ENCODE results near the gene DCC.

Gene DCC, protein sequence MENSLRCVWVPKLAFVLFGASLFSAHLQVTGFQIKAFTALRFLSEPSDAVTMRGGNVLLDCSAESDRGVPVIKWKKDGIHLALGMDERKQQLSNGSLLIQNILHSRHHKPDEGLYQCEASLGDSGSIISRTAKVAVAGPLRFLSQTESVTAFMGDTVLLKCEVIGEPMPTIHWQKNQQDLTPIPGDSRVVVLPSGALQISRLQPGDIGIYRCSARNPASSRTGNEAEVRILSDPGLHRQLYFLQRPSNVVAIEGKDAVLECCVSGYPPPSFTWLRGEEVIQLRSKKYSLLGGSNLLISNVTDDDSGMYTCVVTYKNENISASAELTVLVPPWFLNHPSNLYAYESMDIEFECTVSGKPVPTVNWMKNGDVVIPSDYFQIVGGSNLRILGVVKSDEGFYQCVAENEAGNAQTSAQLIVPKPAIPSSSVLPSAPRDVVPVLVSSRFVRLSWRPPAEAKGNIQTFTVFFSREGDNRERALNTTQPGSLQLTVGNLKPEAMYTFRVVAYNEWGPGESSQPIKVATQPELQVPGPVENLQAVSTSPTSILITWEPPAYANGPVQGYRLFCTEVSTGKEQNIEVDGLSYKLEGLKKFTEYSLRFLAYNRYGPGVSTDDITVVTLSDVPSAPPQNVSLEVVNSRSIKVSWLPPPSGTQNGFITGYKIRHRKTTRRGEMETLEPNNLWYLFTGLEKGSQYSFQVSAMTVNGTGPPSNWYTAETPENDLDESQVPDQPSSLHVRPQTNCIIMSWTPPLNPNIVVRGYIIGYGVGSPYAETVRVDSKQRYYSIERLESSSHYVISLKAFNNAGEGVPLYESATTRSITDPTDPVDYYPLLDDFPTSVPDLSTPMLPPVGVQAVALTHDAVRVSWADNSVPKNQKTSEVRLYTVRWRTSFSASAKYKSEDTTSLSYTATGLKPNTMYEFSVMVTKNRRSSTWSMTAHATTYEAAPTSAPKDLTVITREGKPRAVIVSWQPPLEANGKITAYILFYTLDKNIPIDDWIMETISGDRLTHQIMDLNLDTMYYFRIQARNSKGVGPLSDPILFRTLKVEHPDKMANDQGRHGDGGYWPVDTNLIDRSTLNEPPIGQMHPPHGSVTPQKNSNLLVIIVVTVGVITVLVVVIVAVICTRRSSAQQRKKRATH (N-terminal part only)

DNA sequence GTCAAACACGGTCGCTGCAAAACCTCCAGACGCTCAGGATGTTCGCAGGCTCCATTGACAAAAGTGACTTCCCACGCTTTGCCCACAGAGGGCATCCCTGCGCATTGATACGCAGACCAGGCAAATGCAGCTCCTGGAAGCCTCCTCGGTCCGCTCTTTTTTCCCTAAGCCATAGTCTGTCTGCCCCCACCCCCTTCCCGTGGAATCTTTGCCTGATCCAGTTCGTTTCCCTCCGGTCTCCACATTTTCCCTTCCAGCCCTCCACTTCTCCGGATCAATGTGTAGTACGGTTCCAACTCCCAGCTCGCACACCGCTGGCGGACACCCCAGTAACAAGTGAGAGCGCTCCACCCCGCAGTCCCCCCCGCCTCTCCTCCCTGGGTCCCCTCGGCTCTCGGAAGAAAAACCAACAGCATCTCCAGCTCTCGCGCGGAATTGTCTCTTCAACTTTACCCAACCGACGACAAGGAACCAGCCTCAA lies at the start of gene DCC:
DCC (plus strand) TSS at position 307 of the 481 bp plus-strand sequence. CDS start 591 bp downstream, outside the sequence.
- no peak for DNase-seq (ENCODE audit: low spot score)

DNA sequence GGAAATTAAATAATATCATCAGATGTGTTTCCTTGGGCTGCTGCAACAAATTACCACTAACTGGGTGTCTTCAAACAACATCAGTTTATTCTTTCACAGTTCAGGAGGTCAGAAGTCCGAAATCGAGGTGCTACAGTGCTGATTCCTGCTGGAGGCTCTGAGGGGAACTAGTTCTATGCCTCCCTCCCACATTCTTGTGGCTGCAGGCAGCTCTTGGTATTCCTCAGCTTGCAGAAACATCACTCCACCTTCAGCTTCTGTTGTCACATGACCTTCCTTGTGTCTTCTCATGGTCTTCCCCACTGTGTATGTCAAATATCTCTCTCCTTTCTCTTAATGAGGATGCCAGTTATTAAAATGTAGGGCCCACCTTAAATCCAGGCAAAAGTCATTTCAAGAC lies 29.3 kb upstream of the DCC start:
- no peak for DNase-seq (ENCODE audit: low spot score)

DNA sequence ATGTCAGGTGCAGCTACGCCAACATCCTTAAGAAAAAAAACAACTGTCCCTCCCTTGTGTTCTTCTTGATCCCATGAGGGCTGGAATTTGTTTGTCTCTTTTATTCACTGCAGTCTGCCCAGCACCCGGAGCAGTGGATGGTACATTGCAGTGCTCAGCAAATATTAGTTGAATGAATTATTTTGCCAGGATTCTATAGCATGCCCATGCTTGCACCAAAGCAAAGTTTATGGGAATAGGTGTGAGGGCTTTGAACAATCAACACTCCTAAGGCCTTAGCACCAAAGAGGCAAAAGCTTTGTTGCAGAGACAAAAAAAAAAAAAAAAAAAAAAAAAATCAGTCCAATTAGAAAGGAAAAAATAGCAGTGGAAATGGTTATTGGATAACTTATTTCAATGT lies 28.7 kb upstream of the DCC start:
- no peak for DNase-seq (ENCODE audit: low spot score)

DNA sequence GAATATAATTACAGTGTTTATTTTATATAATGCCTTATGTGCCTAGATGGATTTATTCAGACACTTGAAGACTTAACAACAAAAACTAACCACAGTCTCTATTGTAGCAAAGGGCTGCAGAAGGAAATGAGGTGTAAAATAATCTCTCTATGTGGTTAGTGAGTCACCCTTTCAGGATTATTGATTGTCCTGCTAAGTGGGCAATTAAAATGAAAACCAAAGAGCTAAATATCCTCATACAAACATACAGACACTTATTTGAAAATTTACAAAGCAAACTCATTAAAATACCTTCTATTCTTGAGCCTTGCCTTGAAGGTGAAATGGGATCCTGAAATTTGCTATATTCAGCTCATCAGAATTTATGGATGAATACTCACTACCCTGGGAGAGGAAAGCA lies 27.7 kb upstream of the DCC start:
- DNase-seq (ENCODE audit: low spot score), result no peak

DNA sequence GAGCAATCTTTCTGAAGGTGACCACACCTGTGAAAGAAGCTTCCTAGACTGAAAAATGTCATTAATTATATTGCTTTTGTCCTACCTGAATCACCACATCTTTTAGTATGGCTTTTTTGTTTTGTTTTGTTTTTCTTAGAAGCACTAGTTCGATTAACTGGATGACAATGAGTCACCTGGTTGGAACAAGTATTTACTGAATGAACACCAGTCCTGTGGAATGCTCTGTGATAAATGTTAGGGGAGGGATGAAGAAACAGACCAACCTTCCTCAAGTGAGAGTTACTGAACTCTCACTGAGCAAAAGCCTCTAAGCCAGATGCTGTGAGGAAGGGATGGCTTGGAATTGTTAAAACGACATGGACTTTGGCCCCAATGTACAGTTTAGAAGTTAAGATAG lies 26.8 kb upstream of the DCC start:
- no peak for DNase-seq (ENCODE audit: low spot score)

DNA sequence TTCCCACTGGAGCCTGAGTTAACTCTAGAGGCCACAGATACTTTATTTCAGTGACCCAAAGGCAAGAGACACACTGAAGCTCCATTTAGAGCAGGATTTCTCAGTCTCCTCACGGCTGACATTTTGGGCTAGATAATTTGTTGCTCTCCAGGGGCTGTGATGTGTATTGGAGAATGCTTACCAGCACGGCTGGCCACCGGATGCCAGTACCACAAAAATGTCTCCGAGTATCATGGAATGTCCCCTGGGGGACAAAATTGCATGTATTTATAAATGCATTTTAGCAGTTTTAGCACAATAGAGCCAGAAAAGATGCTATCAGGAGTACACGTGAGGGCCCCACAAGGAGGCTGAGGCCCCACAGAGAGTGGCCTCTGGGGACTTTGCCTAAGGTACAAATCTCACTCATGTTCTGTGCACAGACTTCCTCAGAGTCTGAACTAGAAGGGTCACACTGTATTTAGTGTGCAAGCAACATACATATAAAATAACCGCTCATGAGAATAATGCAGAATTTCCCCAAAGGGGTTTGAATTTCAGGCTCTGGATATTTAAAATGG lies 20.5 kb upstream of the DCC start:
- DNase-seq (ENCODE audit: low spot score), result no peak

DNA sequence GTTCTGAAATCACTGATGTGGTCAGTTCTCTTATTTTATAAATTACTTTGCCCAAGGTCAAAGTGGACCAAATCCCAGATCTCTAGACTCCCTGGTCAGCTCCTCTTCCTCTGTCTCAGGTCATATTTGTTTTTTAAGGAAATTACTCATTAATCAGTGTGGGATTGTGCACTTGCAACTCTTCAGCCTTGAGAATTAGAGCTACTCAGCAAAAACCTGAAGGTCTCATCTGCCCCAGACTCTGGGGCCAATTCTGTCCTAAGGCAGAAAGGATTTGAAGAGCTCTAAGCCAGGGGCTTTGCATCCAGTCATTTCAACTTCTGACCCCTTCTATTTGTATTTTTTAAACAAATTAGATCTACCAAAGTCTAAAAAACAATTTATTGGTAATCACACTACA lies 17.7 kb upstream of the DCC start:
- DNase-seq (ENCODE audit: low spot score), result no peak

DNA sequence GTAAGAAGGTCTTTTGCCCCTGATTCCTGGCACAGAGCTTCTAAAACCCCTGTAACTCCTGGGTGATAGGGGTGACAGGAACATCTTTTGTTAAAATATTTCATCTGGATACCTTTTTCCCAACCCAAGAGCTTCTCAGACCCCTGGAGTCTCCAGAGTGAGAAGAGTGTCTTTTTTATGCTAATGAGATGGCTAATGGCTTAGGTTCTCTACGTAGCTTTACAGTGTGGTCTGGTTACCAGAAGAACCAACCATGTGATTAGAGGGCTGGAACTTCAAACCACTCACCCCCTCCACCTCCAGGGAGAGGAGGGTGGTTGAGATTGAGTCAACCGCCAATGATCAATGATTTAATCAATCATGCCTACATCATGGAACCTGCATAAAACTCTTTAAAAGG lies 16.2 kb upstream of the DCC start:
- DNase-seq (ENCODE audit: low spot score), result no peak

DNA sequence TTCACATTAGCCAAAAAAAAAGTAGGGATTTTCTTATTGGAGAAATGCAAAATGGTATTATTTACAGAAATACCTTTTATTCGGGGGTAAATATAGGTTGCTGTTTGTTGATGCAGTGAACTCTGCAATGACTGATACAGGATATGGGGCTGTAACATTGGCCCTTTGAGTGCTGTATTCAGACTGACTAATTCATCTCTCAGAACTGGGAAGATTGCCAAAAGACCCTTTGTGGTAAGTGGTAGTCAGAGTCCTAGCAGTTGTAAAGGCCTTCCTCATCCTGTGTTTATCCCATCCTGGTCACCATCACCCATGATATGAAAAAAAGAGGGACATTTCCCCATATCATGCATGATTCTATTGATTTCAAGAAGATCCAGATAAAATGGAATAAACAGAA lies 14.0 kb upstream of the DCC start:
- no peak for DNase-seq (ENCODE audit: low spot score)

DNA sequence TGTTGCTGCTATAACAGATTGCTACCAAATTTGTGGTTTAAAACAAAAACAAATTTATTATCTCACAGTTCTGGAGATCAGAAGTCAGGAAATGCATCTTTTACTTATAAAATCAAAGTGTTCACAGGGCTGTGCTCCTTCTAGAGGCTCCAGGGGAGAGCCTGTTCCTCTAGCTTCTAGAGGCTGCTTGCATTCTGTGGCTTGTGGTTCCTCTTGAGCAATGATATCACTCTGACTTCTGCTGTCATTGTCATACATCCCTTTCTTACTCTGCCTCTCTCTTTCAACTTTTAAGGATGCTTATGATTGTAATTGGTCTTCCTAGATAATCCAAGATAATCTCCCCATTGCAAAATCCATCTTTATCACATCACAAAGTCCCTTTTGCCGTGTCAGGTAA lies 6.1 kb upstream of the DCC start:
- no peak for DNase-seq (ENCODE audit: low spot score)

DNA sequence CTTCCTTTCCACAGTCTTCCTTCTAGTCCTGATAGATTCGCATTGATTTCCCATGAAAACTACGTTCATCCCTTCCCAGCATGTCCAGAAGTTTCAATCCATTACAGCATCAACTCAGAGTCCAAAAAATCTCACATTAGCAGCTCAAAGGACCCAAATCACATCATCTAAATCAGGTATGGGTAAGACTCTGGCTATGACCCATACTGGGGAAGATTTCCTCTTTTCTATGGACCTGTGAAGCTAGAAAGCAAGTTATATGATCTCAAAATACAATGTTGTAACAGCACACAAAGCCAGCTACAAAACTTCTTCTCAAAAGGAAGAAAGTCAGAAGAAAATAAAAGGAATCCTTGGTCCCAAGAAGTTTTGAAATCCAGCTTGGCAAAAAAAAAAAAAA lies 5.7 kb upstream of the DCC start:
- no peak for DNase-seq (ENCODE audit: low spot score)

DNA sequence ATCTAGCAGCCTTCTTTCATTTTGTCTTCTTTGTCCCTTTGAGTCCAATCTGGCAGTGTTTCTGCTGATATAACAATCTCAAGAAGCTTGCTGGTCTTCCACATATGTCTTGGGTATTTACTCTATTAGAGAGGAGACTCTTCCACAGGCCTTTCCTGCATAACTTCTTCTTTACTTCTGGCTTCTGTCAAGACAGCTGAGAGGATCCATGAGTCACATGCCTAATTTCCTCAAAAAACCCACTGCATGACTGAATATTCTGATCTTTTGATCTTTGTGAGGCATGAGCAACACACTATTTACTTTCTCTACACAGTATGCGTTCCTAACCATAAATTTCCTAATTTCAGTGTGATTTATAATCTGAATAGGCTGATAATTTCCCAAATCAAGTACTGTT lies 5.1 kb upstream of the DCC start:
- DNase-seq (ENCODE audit: low spot score), result no peak

DNA sequence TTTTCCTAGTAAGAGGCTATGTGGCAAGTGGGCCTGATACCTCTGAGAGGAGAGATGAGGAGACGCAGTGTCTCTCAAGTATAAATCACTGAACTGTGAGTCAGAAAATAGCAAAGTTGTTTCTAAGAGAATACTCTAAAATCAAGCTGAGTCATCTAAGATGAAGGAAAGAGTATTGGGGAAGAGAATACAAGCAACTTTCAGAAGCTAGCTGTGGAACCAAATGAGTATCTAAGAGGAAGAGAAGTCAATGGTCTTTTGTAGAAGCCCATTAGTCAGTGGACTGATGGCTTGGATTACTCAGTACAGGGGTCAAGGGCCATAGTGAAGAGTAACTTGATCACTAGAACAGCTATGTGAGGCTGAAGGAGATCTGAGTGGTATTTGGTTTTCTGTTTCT lies 2.7 kb upstream of the DCC start:
- DNase-seq (ENCODE audit: low spot score), result no peak

DNA sequence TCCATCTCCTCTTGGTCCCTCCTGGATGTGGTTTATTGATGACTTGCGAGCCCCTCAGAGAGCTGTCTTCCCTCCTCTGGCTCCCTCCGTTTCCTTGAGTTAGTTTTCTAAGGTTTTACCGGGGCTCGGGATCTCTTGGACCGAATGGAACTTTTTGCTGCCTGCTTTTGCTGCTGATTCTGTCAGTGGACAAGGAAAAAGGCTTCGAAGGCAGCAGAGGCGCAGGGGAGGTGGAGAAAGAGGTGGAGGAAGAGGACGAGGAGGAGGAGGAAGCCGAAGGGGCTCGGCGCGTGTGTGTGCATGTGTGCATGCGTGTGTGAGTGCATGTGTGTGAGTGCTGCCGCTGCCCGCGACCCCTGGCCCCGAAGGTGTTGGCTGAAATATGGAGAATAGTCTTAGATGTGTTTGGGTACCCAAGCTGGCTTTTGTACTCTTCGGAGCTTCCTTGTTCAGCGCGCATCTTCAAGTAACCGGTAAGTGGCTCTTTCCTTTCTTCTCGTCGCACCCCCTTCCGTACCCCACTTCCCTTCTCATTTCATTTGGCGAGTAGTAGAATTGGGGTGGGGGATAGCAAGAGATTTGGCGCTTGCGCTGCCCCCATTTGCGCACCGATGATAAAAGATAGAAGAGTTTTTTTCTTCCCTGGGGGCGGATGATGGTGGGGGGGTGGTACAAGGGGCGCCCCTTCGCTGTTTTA lies 557 bp downstream of the DCC start:
- DNase-seq (ENCODE audit: low spot score), result no peak

DNA sequence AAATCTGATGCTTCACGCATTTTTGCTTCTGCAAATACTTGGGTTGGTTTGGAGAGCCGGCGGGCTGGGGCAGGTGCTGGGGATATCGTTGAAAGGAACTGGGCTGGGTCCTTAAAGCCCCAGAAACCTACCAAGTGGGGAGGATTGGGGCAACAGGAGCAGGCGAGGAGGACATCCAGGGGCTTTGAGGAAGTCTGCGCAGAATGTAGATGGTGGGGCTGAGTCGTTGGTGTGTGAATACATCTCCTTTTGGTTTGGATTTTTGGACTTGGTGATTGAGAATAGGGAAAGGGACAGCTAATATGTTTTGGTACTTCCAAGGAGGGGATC lies 1.1 kb downstream of the DCC start:
- DNase-seq (ENCODE audit: low spot score), result no peak

DNA sequence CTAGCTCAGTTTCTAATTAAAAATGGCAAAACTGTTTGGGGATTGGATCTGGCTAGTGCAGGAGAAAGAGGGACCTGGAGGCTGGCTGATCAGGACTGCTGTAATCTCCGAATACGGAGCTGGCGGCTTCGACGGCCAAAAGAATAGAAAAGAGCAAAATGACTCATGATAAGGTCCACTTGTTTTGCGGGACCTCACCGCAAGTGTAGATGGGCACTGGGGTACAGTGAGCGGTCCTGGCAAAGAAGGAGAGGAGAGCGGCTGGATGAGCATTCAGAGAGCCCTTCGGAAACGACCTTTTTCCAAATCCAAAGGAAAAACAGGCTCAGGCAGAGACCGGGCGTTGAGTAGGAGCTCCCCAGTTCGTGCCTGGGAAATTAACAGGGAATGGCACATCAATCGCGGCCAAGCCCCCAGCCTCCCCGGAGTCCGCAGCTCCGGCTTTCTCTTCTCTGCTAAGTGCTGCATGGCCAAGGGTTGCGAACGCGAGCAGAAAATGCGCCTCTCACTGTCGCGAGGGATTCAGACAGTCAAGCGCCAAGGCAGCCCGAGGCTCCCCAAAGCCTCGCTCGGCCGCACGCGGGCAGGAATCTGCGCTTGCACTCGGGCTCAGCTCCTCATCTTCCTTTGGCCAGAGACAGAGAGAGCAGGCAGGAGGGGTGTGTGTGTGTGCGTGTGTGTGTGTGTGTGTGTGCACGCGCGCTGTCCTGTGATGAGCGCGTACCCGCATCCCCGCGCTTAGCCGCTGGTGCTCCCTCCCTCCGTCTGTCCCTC lies 1.8 kb downstream of the DCC start:
- DNase-seq (ENCODE audit: low spot score), result no peak

DNA sequence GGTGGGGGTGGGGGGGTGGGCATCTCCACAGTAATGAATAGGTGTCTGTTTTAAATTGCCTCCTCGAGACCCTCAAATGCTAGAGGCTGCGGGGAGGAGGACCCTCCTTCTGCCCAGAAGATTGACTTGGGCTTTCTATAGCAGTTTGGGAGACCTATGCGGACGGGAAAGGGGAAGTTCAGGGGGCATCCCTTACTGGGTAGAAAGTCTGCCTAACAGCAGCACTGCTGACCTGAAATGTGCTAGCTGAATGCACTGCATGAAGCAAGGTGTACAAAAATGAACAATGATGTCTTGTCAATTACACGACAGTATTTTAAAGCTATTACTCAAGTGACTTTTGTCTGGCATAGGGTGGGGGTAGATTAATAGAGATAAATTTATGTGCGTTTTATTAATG lies 2.5 kb downstream of the DCC start:
- DNase-seq (ENCODE audit: low spot score), result no peak

DNA sequence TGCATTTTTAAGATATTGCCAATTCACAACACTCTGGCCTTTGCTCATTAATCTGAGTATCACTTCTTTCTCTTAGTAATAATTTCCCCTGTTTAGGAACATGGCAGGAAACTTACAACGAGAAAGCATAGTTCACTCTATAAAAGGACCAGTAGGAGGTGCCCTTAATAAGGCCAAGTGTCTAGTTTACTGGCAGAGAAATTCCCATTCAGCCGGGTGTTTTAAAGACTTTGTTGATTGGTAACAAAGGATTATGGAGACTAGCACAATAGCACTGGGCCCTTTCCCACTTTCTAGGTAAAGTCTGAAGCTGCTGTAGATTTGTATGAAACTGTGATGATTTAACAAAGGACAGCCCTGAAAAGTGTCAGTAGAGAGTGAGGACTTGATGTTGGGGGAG lies 3.1 kb downstream of the DCC start:
- DNase-seq (ENCODE audit: low spot score), result no peak

DNA sequence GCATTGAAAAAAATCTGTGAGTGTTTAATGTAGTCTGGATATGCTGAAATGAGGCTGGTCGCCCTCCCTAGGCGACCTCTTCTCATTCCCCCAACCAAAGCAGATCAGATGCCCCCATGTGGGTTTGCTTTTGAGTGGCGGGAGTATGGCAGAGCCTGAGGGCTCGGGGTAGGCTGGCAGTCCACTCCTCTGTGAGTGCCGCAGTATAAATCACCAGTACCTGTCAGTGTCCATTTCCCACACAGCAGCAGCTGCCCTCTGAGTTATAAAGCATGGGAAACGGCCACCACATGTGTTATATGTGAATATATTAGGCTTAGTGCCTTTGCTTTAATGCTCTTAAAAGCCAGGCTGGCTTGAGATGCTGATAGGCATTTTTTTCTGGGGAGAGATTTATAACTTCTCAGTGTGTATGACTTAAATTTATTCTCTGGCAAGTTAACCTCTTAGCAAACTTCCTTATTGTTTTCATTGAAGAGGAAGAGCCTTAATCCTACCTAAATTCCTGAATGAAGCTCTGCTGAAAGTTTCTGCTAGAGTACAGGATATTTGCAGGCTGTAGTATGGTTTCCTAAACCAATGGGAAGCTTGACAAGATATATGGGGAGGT lies 3.8 kb downstream of the DCC start:
- DNase-seq (ENCODE audit: low spot score), result no peak

DNA sequence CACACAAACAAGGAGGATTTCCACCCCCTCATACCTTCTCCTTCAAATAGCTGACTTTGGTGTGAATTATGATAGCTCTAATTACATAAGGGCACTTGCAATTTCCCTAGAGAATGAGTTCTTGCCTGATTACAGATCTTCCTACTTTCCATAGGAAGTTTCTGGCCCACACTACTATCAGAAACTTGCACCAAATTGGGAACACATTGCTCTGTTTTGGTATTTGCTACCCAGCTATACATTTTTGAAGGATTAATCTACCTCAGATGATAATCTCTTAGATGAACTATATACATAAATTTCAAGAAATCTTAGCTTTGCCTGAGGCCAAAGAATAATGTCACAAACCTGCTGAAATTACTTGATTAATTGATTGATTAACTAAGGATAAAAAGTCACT lies 4.9 kb downstream of the DCC start:
- no peak for DNase-seq (ENCODE audit: low spot score)

DNA sequence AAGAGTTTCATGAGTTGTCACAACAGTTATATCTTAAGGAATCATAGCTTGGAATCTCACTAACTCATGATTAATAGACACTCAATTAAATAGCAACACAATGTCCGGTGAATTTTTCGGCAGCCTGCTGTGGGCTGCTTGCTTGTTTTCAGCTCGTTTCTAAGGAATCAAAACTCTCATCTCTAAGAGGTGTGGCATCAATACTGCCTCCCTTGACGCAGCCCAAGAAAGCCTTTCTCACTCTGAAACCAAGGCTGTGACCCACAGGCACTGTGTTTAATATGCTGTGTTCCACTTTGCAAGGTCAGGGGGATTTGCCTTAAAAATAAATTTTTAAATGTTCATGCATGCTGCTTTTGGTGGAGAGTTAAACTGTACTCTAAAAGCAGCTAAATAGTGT lies 5.4 kb downstream of the DCC start:
- DNase-seq (ENCODE audit: low spot score), result no peak

Measured in hematopoietic multipotent progenitor cell treated with erythropoietin and hydrocortisone succinate and interleukin-3 and kit ligand, for 17 days (in vitro differentiated cells).